Colonic mucosa (tissue), 4 donors: ENCODE results near the gene PRKAG2. TPM values are rescaled to one million over a fixed set of nuclear protein-coding genes. Genes with fewer than 3 reads are reported as not detected.

Source experiments
- DNase-seq: peaks from one replicate; pipeline ENCODE4 v3.0.0-alpha.2; 2020
- H3K27ac ChIP-seq: fragments of 200-600 bp; one replicate; pipeline ENCODE4 v1.8.0; 2021
- H3K27me3 ChIP-seq: fragments of 200-600 bp; one replicate; pipeline ENCODE4 v1.8.0; 2021
- H3K36me3 ChIP-seq: fragments of 200-600 bp; one replicate; pipeline ENCODE4 v1.8.0; 2021
- H3K4me1 ChIP-seq: fragments of 200-600 bp; one replicate; pipeline ENCODE4 v1.8.0; 2021; ENCODE audit warnings: mild to moderate bottlenecking
- H3K4me3 ChIP-seq: fragments of 200-600 bp; one replicate; pipeline ENCODE4 v1.8.0; 2021
- H3K9ac ChIP-seq, 2 donors: one replicate each; pipeline ENCODE4 v1.7.0; 2013; ENCODE audit warnings: control low read depth in 2 of 2, low read depth in 2 of 2, low read length in 2 of 2
- H3K9me3 ChIP-seq: fragments of 200-600 bp; one replicate; pipeline ENCODE4 v1.8.0; 2021
- CTCF ChIP-seq: fragments of 200-600 bp; IDR thresholded peaks from one replicate; pipeline ENCODE4 v1.8.0; 2022; ENCODE audit warnings: antibody characterized with exemption, mild to moderate bottlenecking
- intact Hi-C: fragments of 100-400 bp; cut with DNase I; formaldehyde crosslinking; loops from one replicate; pipeline ENCODE4 v1.14.1; 2022
- total RNA-seq, 2 donors: library from RNA; stranded (reverse); fragmentation: NEBNext Ultra II Directional in 1 of 2; extraction: Animal tissue kit (Norgen Biotek cat#: 25700) in 1 of 2; gene quantifications; one replicate each; pipeline ENCODE4 v1.2.1, GENCODE V29; 2021
- donor health status: healthy.
- donor health status: DM: no; HTN: no; CAD: no.
- donor health status: DM: no; HTN: no; CAD: no.

PRKAG2 gene
- total RNA-seq, 2 donors from 2014 or later = 36.3 to 42.0 TPM

GRCh38 chr7:151590071-151590849 lies 286.7 kb downstream of the PRKAG2 start:
- Histone ChIP-seq H3K9me3 (no peaks in the 10 kb centered on the region), H3K4me3 (no peak overlapping the region), H3K27me3 (no peaks in the 10 kb centered on the region), H3K4me1 (no peaks in the 10 kb centered on the region), H3K27ac (no peak overlapping the region), H3K36me3 (no peaks in the 10 kb centered on the region), H3K9ac (no peak overlapping the region)
- no peak for DNase-seq
- intact Hi-C loops = no loop called here
- TF ChIP-seq CTCF = no peak

DNA sequence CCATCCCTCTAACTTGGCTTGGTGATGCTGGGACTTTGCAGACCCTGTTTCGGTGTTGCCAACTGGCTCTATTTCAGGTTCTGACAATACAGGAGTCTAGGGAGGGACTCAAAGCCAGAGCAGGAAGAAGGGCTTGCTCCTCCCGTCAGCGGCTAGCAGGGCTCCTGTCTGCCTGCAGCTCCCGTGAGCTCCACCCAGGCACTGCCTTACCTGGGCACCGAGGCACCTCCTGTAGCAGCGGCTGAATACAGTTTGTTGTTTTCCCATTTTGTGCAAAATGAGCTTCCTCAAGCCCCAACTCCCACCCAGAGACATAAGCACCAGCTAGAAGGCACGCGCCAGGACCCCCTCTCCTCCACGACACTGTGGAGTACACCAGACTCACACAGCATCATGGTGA lies 287.9 kb downstream of the PRKAG2 start:
- H3K9me3 ChIP-seq = no peaks in the 10 kb centered on the region
- H3K27ac ChIP-seq = no peak overlapping the region
- H3K27me3 ChIP-seq = no peaks in the 10 kb centered on the region
- H3K4me3 ChIP-seq = no peak overlapping the region
- no peak for TF ChIP-seq CTCF
- H3K36me3 ChIP-seq = no peaks in the 10 kb centered on the region
- no peak for DNase-seq
- intact Hi-C loops = no loop called here
- no peaks in the 10 kb centered on the region for H3K4me1 ChIP-seq
- H3K9ac ChIP-seq = no peak overlapping the region

- intact Hi-C loops = no loop called here
- H3K9ac ChIP-seq = no peak overlapping the region
- no peak for TF ChIP-seq CTCF
- no peaks in the 10 kb centered on the region for H3K27me3 ChIP-seq
- H3K36me3 ChIP-seq = no peaks in the 10 kb centered on the region
- no peak for DNase-seq
- H3K9me3 ChIP-seq = no peaks in the 10 kb centered on the region
- no peaks in the 10 kb centered on the region for H3K4me1 ChIP-seq
- no peak overlapping the region for H3K27ac ChIP-seq
- no peak overlapping the region for H3K4me3 ChIP-seq
These were observed 290.2 kb downstream of the PRKAG2 start for GRCh38 chr7:151586531-151587260.

DNA sequence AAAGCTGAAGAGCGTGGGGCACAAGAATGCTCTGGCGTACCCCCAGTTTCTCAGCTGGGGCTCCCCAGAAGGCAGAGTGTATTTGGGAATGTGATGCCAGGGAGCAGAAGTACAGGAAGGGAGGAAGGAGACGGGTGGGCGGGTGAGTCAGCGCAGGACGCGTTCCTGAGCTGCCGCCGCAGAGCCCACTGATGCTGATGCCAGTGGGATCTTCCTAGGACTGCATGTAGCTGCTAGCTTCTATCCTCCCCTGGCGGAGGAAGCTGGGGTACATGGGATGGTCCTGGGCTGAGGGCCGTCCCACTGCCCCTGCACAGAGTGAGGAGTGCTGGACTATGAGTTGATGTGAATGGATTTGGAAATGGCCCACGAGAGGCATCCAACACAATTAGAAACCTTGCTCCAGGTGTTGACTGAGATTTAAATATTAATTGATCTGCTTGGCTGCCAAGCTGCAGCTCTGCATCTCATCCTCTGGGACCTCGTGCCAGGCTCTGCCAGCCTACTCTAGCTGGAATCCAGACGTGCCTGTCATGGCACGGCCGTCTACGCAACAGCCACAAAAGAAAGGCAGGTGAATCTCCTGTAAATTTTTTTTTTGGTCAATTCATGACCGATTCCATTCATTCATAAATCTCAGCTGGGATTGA lies 291.0 kb downstream of the PRKAG2 start:
- Histone ChIP-seq H3K4me3 (no peak overlapping the region), H3K27me3 (no peaks in the 10 kb centered on the region), H3K36me3 (no peaks in the 10 kb centered on the region), H3K27ac (no peak overlapping the region), H3K9ac (no peak overlapping the region), H3K9me3 (no peaks in the 10 kb centered on the region), H3K4me1 (no peaks in the 10 kb centered on the region)
- DNase-seq = no peak
- TF ChIP-seq CTCF = no peak
- intact Hi-C loops = no loop called here

DNA sequence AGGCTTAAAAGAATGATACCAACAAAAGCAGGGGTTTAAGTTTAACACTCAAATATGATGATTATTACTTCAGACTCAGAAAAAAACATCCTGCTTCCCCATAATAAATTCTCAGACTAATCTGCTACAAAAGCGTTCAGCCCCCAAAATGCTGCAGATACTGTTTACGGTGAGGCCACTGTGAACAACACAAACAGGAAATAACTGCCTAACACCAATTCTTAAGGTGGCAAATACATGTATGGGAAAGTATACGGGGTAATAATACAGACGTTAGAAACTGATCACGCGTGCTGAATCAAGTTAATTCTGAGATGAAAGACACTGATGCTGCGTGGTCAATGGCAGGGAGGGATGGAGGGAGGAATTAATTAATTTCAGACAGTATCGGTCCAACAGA lies 295.2 kb downstream of the PRKAG2 start:
- intact Hi-C loops = no loop called here
- Histone ChIP-seq H3K9me3 (no peaks in the 10 kb centered on the region), H3K4me1 (no peaks in the 10 kb centered on the region), H3K9ac (no peak overlapping the region), H3K27me3 (no peaks in the 10 kb centered on the region), H3K4me3 (no peak overlapping the region), H3K27ac (no peak overlapping the region), H3K36me3 (no peaks in the 10 kb centered on the region)
- DNase-seq = no peak
- TF ChIP-seq CTCF = no peak
